GM12891 (cell line): Measurements from ENCODE around the gene ADGRV1.
"Not testable (repeated sequence)": the region's sequence is repeated elsewhere in the genome, so short reads cannot be mapped to it uniquely, and the experiment has no call there.

ENCODE experiments used
- PAX5 ChIP-seq: IDR thresholded peaks from 2 replicates; pipeline ENCODE4 v1.6.1; 2011; ENCODE audit warnings: low read length, moderate library complexity, mild to moderate bottlenecking; ENCODE audit not compliant: insufficient read depth, severe bottlenecking
- TAF1 ChIP-seq: IDR thresholded peaks from 2 replicates; pipeline ENCODE4 v1.6.1; 2011; ENCODE audit warnings: low read depth, low read length, control low read depth

DNA sequence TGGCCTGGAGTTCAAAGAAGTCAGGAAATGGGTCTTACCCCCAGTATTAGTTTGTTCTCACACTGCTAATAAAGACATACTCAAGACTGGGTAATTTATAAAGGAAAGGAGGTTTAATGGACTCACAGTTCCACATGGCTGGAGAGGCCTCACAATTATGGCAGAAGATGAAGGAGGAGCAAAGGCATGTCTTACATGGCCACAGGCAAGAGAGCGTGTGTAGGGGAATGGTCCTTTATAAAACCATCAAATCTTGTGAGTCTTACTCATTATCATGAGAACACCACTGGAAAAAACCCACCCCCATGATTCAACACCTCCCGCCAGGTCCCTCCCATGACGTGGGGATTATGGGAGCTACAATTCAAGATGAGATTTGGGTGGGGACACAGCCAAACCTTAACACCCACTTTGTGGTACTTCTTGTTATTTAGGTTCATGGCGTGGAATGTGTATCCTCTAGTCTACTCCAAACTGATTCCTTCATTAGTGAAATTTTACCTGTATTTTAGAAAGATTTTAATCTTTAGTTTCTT, 211.5 kb downstream of the ADGRV1 start:
- not testable (repeated sequence) for TF ChIP-seq PAX5, TAF1
